Mesothelial cell of epicardium (in vitro differentiated cells): ENCODE measurements around the gene OPCML. TPM values are rescaled to one million over a fixed set of nuclear protein-coding genes. Genes with fewer than 3 reads are reported as not detected.
A peak's percentile ranks its signal among the peaks of the same experiment; 100 is the strongest.

Experiments used
- DNase-seq, 2 experiments: peaks; one replicate each; pipeline ENCODE4 v3.0.0; 2021; ENCODE audit warnings: low spot score in 2 of 2; ENCODE audit not compliant: unreplicated experiment in 2 of 2
- H3K27ac Mint-ChIP-seq: 2 replicates; pipeline ENCODE4 v1.8.0; 2021; ENCODE audit warnings: mixed read lengths
- H3K27me3 Mint-ChIP-seq: 2 replicates; pipeline ENCODE4 v1.8.0; 2021; ENCODE audit warnings: low read depth, mixed read lengths
- H3K36me3 Mint-ChIP-seq: 2 replicates; pipeline ENCODE4 v1.8.0; 2021; ENCODE audit warnings: mixed read lengths
- H3K4me1 Mint-ChIP-seq: 2 replicates; pipeline ENCODE4 v1.8.0; 2021; ENCODE audit warnings: mixed read lengths
- H3K4me3 Mint-ChIP-seq: 2 replicates; pipeline ENCODE4 v1.8.0; 2021; ENCODE audit warnings: mild to moderate bottlenecking, moderate library complexity, mixed read lengths
- H3K9me3 Mint-ChIP-seq: 2 replicates; pipeline ENCODE4 v1.8.0; 2021; ENCODE audit warnings: mixed read lengths
- total RNA-seq: library from RNA; stranded (reverse); gene quantifications from 3 replicates; pipeline ENCODE4 v1.2.1, GENCODE V29; 2021
- TF ChIP-seq, protein P1 (sequence below): fragments of 200-600 bp; sonication (generic); IDR thresholded peaks from one replicate; pipeline ENCODE4 v1.5.0; 2021; ENCODE audit warnings: antibody characterized with exemption; ENCODE audit not compliant: unreplicated experiment

The OPCML gene
- total RNA-seq, 1 donor from 2014 or later = 3.0 TPM

DNA sequence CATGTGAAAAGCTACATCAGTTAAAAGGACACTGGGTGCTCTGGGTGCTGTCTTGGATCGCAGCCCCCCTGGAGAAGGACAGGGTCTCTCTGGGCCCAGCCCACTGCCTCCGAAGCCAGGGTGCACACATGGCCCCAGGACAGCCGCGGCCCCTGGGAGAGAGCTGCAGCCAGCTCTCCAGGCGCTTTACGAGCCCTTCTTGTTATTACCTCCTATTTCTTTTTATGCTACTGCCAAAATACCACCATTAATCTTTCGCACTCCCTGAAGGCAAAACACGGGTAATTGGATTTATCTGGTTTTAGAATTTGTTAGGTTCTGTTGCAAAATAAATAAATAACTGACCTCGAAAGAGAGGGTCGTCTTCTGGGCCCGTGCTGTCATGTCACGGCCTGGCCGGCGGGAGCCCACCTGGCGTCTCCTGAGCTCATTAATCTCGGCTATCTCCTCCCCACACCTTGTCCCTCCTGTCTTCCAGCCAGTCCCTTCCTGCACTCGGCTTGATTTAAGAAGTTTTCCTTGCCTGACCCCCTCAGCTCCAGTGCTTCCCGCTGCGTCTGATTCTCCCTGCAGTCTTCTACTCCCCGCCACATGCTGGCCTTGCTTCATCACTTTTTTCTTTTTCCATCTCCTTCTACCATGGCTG, 611.7 kb downstream of the OPCML start:
- TF ChIP-seq, protein P1, sequence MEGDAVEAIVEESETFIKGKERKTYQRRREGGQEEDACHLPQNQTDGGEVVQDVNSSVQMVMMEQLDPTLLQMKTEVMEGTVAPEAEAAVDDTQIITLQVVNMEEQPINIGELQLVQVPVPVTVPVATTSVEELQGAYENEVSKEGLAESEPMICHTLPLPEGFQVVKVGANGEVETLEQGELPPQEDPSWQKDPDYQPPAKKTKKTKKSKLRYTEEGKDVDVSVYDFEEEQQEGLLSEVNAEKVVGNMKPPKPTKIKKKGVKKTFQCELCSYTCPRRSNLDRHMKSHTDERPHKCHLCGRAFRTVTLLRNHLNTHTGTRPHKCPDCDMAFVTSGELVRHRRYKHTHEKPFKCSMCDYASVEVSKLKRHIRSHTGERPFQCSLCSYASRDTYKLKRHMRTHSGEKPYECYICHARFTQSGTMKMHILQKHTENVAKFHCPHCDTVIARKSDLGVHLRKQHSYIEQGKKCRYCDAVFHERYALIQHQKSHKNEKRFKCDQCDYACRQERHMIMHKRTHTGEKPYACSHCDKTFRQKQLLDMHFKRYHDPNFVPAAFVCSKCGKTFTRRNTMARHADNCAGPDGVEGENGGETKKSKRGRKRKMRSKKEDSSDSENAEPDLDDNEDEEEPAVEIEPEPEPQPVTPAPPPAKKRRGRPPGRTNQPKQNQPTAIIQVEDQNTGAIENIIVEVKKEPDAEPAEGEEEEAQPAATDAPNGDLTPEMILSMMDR = no peak
- H3K4me3 Mint-ChIP-seq = peak overlapping the region; percentile 2
- no peak for DNase-seq
- peaks cover 6% of the 10 kb centered on the region for H3K36me3 Mint-ChIP-seq
- H3K9me3 Mint-ChIP-seq = peaks cover 8% of the 10 kb centered on the region
- peak overlapping the region; percentile 22 for H3K27ac Mint-ChIP-seq
- H3K27me3 Mint-ChIP-seq = peaks cover 42% of the 10 kb centered on the region
- peaks cover 23% of the 10 kb centered on the region for H3K4me1 Mint-ChIP-seq

DNA sequence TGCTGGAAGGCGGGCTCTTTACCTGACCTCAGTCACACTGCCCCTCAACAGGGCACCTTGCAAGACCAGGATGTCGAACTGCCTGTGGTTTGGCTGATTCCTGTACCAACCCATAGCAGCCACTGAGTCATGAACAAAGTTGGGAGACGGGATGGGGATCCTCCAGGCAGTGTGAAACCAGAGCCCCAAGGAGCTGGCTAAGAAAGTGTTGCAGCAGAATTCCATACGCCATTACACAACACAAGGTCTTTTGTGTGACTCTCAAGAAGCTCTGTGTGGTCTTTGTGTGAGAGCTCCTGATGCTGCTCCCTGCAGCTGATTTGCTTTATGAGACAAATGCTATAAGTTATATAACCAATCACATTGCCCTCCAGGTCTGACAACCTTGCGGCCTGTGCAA, 617.7 kb downstream of the OPCML start:
- Mint-ChIP-seq H3K4me1 (peaks cover 37% of the 10 kb centered on the region), H3K9me3 (no peaks in the 10 kb centered on the region), H3K27ac (no peak overlapping the region), H3K27me3 (peaks cover 26% of the 10 kb centered on the region), H3K36me3 (no peaks in the 10 kb centered on the region), H3K4me3 (no peak overlapping the region)
- no peak for DNase-seq
- TF ChIP-seq, protein P1 = no peak

- TF ChIP-seq, protein P1 = no peak
- Mint-ChIP-seq H3K27ac (no peak overlapping the region), H3K27me3 (peaks cover 26% of the 10 kb centered on the region), H3K36me3 (no peaks in the 10 kb centered on the region), H3K4me1 (peaks cover 41% of the 10 kb centered on the region), H3K4me3 (no peak overlapping the region), H3K9me3 (no peaks in the 10 kb centered on the region)
- no peak for DNase-seq
Measured at GRCh38 chr11:132913886-132914285, 618.4 kb downstream of the OPCML start.

GRCh38 chr11:132913295-132913694, 619.0 kb downstream of the OPCML start:
- H3K27me3 Mint-ChIP-seq = peaks cover 26% of the 10 kb centered on the region
- no peak overlapping the region for H3K27ac Mint-ChIP-seq
- H3K4me3 Mint-ChIP-seq = no peak overlapping the region
- H3K9me3 Mint-ChIP-seq = no peaks in the 10 kb centered on the region
- DNase-seq = no peak
- TF ChIP-seq, protein P1 = no peak
- H3K4me1 Mint-ChIP-seq = peaks cover 45% of the 10 kb centered on the region
- no peaks in the 10 kb centered on the region for H3K36me3 Mint-ChIP-seq

DNA sequence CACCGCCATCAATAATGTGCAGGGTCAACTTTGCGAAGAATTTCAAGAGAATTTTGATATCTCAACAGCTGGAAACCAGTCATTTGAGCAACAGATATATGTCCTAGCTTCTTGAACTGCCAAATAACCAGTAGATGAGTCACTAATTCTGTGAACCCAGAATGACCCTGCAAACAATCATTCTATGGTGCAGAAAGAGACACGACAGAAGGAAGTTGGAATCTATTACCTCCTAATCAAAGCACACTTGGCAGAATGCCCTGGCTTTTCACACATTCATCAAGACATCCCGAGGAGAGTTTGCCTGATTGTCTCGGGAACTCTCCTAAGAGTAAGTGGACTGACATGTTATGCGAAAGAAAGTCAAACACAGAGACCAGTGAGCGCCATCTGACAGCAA, 621.1 kb downstream of the OPCML start:
- TF ChIP-seq, protein P1 = no peak

More for the DNA sequence above, 621.1 kb downstream of the OPCML start:
- H3K9me3 Mint-ChIP-seq = no peaks in the 10 kb centered on the region
- DNase-seq = no peak
- peaks cover 50% of the 10 kb centered on the region for H3K4me1 Mint-ChIP-seq
- peaks cover 13% of the 10 kb centered on the region for H3K27me3 Mint-ChIP-seq
- no peak overlapping the region for H3K4me3 Mint-ChIP-seq
- H3K36me3 Mint-ChIP-seq = no peaks in the 10 kb centered on the region
- peak overlapping the region; percentile 60 for H3K27ac Mint-ChIP-seq
